ENCODE data around the gene COPB2.
A peak's percentile ranks its signal among the peaks of the same experiment; 100 is the strongest.
"Not testable (repeated sequence)": the region's sequence is repeated elsewhere in the genome, so short reads cannot be mapped to it uniquely, and the experiment has no call there.

The COPB2 gene

DNA sequence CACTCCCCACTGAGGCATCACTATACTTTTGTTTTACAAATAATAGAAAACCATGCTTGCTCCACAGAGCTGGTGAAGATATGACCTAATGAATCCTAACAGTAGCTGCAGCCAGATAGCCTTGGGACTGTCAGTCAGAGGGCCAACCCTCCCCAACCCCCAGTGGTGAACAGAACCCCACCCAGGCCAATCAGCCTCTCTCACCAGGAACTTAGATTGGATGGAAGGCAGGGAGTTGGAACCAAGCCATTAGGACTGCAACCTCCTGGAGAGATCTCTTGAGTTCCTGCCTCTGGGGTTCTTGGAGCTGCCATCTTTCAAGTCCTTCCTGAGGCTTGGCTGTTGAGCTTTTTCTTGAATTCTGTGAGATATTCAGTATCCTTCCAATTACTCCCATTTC, 48.7 kb downstream of the COPB2 start:
- TF ChIP-seq, protein P1, sequence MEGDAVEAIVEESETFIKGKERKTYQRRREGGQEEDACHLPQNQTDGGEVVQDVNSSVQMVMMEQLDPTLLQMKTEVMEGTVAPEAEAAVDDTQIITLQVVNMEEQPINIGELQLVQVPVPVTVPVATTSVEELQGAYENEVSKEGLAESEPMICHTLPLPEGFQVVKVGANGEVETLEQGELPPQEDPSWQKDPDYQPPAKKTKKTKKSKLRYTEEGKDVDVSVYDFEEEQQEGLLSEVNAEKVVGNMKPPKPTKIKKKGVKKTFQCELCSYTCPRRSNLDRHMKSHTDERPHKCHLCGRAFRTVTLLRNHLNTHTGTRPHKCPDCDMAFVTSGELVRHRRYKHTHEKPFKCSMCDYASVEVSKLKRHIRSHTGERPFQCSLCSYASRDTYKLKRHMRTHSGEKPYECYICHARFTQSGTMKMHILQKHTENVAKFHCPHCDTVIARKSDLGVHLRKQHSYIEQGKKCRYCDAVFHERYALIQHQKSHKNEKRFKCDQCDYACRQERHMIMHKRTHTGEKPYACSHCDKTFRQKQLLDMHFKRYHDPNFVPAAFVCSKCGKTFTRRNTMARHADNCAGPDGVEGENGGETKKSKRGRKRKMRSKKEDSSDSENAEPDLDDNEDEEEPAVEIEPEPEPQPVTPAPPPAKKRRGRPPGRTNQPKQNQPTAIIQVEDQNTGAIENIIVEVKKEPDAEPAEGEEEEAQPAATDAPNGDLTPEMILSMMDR (IDR thresholded peaks at IDR 0.05; ENCODE audit: low read length, missing control alignments) = no peak
- H3K4me3 ChIP-seq (replicated peaks; ENCODE audit: low read depth, low read length) = no peak overlapping the region
- no peak for DNase-seq (ENCODE audit: low read depth)

GRCh38 chr3:139339219-139339906, 50.1 kb downstream of the COPB2 start:
- TF ChIP-seq, protein P1 (IDR thresholded peaks at IDR 0.05; ENCODE audit: low read length, missing control alignments) = no peak
- DNase-seq (ENCODE audit: low read depth) = no peak

GRCh38 chr3:139338405-139338804, 51.0 kb downstream of the COPB2 start:
- TF ChIP-seq, protein P1 (IDR thresholded peaks at IDR 0.05; ENCODE audit: low read length, missing control alignments) = no peak
- no peak overlapping the region for H3K4me3 ChIP-seq (replicated peaks; ENCODE audit: low read depth, low read length)
- no peak for DNase-seq (ENCODE audit: low read depth)

More at GRCh38 chr3:139339219-139339906, 50.1 kb downstream of the COPB2 start:
- no peak overlapping the region for H3K4me3 ChIP-seq (replicated peaks; ENCODE audit: low read depth, low read length)

DNA sequence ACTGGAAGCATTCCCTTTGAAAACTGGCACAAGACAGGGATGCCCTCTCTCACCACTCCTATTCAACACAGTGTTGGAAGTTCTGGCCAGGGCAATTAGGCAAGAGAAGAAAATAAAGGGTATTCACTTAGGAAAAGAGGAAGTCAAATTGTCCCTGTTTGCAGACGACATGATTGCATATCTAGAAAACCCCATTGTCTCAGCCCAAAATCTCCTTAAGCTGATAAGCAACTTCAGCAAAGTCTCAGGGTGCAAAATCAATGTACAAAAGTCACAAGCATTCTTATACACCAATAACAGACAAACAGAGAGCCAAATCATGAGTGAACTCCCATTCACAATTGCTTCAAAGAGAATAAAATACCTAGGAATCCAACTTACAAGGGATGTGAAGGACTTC, 54.8 kb downstream of the COPB2 start:
- DNase-seq (ENCODE audit: low read depth); H3K4me3 ChIP-seq (replicated peaks; ENCODE audit: low read depth, low read length): not testable (repeated sequence)

DNA sequence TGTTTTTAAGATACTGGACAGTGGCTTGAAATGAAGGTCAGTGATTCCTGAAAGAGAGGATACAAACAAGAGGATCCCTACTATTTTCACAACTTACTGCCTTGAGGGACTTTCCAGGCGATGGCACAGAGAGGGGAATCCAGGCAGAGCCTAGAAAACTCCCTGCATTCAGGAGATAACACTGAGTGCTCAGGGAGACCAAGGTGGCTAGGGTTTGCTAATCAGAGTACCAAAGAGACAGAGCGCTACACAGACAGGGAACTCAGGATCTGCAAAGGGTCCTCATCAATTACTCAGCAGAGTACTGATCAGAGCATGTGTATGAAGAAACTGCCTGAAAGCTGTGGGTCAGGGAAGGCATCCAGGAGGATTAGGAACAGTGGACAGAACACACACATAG, 57.4 kb downstream of the COPB2 start:
- DNase-seq (ENCODE audit: low read depth) = no peak
- TF ChIP-seq, protein P1 (IDR thresholded peaks at IDR 0.05; ENCODE audit: low read length, missing control alignments) = no peak
- no peak overlapping the region for H3K4me3 ChIP-seq (replicated peaks; ENCODE audit: low read depth, low read length)

GRCh38 chr3:139329364-139329850, 60.0 kb downstream of the COPB2 start:
- TF ChIP-seq, protein P1 (IDR thresholded peaks at IDR 0.05; ENCODE audit: low read length, missing control alignments) = peak; percentile 98
- peak; percentile 82 for DNase-seq (ENCODE audit: low read depth)
- H3K4me3 ChIP-seq (replicated peaks; ENCODE audit: low read depth, low read length) = no peak overlapping the region

GRCh38 chr3:139328356-139328755, 61.1 kb downstream of the COPB2 start:
- no peak overlapping the region for H3K4me3 ChIP-seq (replicated peaks; ENCODE audit: low read depth, low read length)
- TF ChIP-seq, protein P1 (IDR thresholded peaks at IDR 0.05; ENCODE audit: low read length, missing control alignments) = no peak
- DNase-seq (ENCODE audit: low read depth) = no peak
